Measurements from ENCODE around the gene LRP2.

Gene LRP2

DNA sequence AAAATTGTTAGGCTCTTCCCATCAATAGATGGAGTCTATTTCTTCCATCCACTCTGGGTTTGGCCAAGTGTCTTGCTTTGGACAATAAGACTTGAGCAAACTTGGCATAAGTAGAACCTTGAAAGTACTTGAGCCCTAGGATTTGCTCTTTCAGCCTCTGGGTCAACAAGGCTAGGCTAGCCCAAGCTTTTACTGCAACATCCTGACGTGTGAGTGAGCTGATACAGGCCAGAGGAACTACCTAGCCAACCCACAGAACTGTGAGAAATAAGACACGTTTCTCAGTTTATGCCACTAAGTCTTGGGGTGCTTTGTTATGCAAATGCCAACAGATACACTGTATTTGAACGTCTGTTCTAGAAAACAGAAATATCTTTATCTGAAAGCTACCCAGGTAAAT, 71.9 kb downstream of the LRP2 start:
- in situ Hi-C loops (cut with HindIII; ENCODE audit: low sequenced_read_pairs), result no loop called here
- no peak overlapping the region for H3K4me3 ChIP-seq (ENCODE audit: low read depth, low read length)
- TF ChIP-seq, protein P1, sequence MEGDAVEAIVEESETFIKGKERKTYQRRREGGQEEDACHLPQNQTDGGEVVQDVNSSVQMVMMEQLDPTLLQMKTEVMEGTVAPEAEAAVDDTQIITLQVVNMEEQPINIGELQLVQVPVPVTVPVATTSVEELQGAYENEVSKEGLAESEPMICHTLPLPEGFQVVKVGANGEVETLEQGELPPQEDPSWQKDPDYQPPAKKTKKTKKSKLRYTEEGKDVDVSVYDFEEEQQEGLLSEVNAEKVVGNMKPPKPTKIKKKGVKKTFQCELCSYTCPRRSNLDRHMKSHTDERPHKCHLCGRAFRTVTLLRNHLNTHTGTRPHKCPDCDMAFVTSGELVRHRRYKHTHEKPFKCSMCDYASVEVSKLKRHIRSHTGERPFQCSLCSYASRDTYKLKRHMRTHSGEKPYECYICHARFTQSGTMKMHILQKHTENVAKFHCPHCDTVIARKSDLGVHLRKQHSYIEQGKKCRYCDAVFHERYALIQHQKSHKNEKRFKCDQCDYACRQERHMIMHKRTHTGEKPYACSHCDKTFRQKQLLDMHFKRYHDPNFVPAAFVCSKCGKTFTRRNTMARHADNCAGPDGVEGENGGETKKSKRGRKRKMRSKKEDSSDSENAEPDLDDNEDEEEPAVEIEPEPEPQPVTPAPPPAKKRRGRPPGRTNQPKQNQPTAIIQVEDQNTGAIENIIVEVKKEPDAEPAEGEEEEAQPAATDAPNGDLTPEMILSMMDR (IDR thresholded peaks at IDR 0.05; ENCODE audit: low read depth, low read length, missing control alignments), result no peak
- DNase-seq (ENCODE audit: low read depth), result no peak

DNA sequence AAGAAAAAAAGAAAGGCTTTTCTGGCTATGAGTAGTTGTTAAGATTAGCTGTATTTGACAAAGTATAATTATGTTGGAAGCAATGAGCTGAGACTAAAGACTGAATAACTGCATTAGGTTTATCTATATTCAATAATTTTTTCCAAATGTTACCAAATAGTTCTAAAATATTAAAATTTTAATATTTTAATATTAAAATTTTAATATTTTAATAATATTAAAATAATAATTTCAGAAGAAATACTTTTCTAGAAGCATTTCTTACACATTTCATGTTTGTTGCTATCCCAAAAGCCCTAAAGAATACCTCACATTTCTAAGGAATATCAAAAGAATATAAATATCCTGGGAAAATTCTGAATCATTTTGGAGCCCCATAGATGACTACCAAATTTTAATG, 74.7 kb downstream of the LRP2 start:
- DNase-seq (ENCODE audit: low read depth), result no peak
- in situ Hi-C loops (cut with HindIII; ENCODE audit: low sequenced_read_pairs), result no loop called here
- TF ChIP-seq, protein P1 (IDR thresholded peaks at IDR 0.05; ENCODE audit: low read depth, low read length, missing control alignments), result no peak
- H3K4me3 ChIP-seq (ENCODE audit: low read depth, low read length), result no peak overlapping the region

DNA sequence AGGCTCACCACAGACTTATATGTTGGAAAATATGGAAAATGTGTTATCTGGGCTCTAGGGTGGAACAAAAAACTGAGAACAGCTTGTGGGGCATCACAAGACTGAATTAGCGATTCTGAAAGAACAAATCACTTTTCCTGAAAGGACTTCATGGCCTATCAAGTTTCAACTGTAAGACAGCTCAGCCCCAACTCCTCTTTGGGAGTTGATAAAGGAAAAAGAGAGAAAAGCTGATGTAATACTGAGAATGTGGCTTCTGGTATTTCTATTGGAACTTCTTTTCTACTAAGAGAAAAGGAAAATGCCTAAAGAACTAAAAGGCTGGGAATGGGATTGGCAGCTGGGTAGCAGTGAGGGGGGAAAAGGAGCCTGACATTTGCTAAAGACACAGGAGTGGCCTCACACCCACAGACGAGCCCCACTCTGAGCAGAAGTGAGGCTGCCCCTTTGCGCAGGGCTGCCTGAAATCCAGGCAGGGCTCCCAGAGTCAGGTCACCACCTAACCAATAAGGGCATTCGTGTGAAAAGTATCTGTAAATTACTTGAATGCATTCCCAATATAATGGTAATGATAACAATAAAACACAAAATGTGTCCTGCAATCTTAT, 75.6 kb downstream of the LRP2 start:
- TF ChIP-seq, protein P1 (IDR thresholded peaks at IDR 0.05; ENCODE audit: low read depth, low read length, missing control alignments), result no peak
- no peak overlapping the region for H3K4me3 ChIP-seq (ENCODE audit: low read depth, low read length)
- DNase-seq (ENCODE audit: low read depth), result no peak
- in situ Hi-C loops (cut with HindIII; ENCODE audit: low sequenced_read_pairs), result no loop called here

DNA sequence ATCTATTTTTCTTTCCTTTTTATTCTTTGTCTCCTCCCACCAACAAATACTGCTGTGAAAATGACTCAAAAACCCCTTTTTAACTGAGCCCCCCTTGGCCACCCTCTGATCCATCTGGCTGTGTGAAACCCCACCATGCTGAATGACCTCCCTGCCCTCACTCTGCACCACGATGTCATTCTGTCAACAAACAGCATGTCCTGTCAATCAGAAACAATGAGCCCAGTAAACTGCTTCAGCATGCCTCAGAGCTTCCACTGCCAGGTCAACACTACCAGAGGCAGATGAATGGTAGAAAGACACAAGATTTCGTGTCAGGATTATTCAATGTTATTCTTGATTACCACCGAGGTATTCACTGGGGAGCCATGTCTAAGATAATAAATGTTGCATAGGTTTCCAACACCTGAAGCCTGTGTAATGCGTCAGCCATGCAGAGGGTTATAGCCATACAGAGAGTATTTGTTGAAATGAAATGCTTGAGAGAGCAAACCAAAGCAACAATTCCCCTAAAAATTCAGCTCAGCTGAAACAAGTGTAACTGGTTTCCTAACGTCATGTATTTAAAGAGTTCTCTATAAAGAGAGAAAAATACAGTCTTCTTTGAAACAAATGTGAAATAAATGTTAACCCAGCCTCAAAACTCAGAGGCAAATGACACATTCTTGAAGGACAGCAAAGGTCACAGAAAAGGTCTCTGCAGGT, 76.7 kb downstream of the LRP2 start:
- H3K4me3 ChIP-seq (ENCODE audit: low read depth, low read length), result no peak overlapping the region
- DNase-seq (ENCODE audit: low read depth), result no peak
- TF ChIP-seq, protein P1 (IDR thresholded peaks at IDR 0.05; ENCODE audit: low read depth, low read length, missing control alignments), result no peak
- in situ Hi-C loops (cut with HindIII; ENCODE audit: low sequenced_read_pairs), result no loop called here

DNA sequence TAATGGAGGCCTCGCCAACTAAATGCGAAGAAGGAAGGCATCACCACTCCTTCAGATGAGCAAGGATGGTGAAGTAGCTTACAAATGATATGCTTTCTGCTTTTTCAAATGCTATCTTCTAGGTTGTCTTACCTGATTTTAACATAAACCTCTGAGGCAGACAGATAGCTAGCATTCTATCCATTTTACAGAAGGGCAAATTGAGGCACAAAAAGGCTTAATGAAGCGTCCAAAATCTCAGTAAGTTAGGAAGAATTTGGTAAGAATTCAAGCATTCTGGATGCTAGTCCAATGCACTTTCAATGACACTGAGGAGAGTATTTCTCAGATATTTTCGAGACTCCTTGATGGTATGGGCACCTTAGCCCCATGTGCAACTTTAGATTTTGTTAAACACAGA, 81.8 kb downstream of the LRP2 start:
- in situ Hi-C loops (cut with HindIII; ENCODE audit: low sequenced_read_pairs), result no loop called here
- DNase-seq (ENCODE audit: low read depth), result no peak
- TF ChIP-seq, protein P1 (IDR thresholded peaks at IDR 0.05; ENCODE audit: low read depth, low read length, missing control alignments), result no peak
- no peak overlapping the region for H3K4me3 ChIP-seq (ENCODE audit: low read depth, low read length)

DNA sequence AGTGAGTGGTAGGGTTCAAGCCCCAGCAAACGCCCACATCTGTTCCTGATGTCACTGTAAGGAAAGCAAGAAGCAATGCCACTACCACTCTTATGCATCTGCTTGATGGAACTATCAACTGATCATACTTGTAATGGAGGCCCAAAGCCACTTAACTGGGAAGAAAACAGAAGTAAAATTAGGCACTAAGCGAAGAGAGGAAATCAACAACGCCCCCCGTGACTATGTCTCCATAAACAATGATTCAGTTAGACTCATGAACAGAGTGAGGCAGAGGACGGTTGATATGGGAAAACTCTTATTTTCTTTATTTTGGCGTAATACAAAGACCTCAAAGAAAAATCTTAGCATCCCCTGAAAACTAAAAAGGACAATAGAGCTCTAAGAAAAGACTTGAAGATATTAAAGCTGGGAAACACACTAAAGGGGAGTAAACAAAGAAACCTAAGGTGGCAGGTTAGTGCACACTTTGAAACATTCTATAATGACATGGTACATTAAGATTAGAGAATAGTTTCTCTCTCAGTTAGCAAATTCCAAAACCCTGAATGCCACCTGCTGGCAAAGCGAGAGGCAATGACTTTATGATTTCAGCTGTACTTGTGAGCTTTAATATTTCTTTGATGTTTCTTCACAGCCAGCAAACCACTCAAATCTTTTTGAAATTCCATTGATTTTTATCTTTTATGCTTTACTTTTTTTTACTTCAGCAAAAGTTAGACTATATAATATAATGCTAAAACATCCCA, 86.5 kb downstream of the LRP2 start:
- no peak overlapping the region for H3K4me3 ChIP-seq (ENCODE audit: low read depth, low read length)
- TF ChIP-seq, protein P1 (IDR thresholded peaks at IDR 0.05; ENCODE audit: low read depth, low read length, missing control alignments), result peak; percentile 38
- in situ Hi-C loops (cut with HindIII; ENCODE audit: low sequenced_read_pairs), result no loop called here
- DNase-seq (ENCODE audit: low read depth), result no peak

Measured in astrocyte of the cerebellum (primary cell).